Left hindlimb (tissue), 1 donor: ENCODE measurements around the gene GJB5.

Experiments used
- DNase-seq: peaks from one replicate; pipeline ENCODE4 v3.0.0-alpha.2; 2018

The GJB5 gene

DNA sequence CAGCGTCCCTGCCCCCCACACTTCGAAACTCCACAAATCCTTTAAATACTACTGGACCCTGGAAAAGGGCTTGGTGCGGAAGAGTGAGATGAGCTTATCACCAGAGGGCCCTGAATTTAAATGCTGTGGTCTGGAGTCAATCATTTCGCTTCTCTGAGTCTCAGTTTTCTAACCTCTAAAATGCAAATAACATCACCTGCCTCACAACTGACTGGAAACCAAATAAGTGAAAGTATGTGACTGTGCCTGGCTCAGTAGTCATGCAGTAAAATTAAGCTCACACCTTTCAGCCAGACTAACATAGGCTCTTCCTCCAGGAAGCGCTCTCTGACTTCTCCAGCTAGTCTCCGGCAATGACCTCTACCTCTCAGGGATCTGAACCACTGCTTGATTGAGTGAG lies 42.1 kb downstream of the GJB5 start:
- no peak for DNase-seq

DNA sequence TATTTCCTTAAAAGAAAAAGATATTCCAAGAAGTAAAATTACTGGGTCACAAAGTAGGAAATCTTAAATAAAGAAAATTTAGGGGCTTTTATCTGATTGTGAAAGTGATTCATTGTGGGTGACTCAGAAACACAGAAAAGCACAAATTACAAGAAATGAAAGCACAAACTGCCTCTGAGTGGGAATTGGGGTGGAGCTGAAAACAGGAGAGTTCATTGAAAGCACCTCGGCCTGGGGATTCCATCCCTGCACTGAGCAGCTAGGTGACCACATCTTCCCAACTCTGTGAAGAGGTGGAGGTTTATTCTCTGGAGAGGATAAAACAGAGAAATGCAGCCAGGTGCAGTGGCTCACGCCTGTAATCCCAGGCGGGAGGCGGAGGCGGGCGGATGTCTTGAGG lies 45.4 kb downstream of the GJB5 start:
- DNase-seq = no peak

DNA sequence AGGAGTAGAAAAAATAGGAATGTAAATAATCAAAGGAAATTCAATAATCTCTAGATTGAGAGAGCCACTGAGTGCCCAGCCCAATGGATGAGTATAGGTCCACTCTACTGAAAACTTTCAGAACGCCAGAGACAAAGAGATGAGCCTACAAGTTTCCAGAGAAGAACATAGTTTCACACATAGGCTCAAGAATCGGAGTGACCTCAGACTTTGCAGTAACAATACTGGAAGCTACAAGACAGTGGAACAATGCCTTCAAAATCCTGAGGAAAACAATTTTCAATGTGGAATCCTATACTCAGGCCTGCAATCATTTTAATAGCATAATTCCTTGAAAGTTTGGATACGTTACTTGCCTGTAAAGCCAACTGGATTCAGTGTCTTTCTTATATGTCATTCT lies 48.9 kb downstream of the GJB5 start:
- no peak for DNase-seq

DNA sequence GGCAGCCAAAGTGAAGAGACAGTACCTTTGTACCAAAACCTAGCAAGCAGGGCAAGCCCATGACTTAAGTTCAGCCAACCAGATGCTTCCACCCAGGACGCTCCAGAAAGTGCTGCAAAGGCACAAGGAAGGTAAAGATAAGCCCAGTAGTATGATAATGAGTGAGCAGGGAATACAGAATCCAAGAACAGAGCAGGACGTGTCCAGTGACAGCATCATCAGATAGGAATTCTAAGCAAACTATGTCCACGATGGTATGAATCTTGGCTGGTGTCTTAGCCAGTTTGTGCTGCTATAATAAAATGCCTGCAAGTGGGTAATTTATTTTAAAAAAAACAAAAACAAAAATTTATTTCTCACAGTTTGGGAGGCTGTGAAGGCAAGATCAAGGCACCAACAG lies 51.5 kb downstream of the GJB5 start:
- DNase-seq = no peak
